T-helper 2 cell treated with Interferon-gamma antibody and Interleukin-4, amounts not matched to agents 100 ng/mL and 5 ng/mL, for 36 hours (primary cell): ENCODE measurements around the gene ABI3BP. TPM values are rescaled to one million over a fixed set of nuclear protein-coding genes. Genes with fewer than 3 reads are reported as not detected.

ENCODE experiments used
- intact Hi-C: fragments of 100-400 bp; cut with micrococcal nuclease; formaldehyde crosslinking; loops from one replicate; pipeline ENCODE4 v1.15.1; 2023
- total RNA-seq: library from RNA; stranded (reverse); gene quantifications from 2 replicates; pipeline ENCODE4 v1.2.3, GENCODE V29; 2022

Gene ABI3BP
- total RNA-seq, 1 donor from 2014 or later, result not detected

DNA sequence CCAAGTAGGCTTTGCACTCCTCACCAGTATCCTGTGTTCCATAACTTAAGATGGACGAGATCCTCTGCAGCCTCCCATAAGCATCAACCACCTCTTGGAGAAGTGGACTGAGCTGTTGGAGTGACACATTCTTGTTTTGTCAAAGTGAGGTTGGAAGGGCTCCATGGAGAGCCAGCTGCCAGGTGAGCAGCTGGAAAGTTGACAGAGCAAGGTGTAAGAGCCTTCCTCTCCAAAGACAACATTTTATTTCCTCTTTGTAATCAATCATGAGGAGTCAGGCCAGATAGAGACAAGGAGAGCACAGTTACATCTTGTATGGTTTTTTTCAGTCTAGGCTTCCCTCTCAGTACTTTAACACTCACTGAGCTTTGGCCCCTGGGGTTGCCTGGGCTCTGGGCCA lies 5.1 kb downstream of the ABI3BP start:
- intact Hi-C loops, result no loop called here

DNA sequence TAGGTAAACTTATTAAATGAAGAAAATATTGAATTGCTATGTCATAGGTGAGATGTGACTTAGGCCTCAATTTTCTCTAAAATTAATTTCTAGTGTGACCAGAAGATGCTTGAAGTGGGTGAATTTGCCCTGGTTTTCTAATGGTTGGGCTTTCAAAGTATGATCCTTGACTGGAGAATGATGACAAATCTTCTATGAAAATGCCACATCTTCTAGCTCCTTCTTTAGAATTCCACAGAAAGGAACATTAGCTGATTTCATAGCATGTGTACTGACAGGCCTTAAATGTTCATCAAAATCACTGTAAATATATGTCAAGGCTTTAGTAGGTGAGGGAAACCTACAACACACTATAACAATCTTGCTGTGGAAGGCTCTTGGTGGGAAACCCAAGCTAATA lies 8.9 kb downstream of the ABI3BP start:
- intact Hi-C loops, result no loop called here

DNA sequence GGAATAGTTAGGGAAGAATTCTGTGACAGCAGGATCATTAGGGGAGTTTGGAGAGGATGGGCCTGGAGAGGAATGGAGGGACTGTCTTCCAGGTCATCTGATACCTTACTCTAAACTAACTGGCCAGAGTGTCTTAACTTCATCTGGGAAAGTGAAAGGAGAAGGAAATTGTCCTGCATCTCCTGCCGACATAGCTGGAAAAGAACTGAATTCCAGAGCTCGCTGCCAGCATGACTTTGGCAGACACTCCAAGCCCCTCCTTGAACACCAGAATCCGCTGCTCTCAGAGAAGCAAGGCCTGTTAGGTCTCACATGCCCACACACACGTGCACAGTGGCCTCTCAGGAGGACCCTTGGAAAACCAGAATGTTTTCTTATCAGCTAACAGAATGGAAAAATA lies 10.5 kb downstream of the ABI3BP start:
- intact Hi-C loops, result no loop called here

DNA sequence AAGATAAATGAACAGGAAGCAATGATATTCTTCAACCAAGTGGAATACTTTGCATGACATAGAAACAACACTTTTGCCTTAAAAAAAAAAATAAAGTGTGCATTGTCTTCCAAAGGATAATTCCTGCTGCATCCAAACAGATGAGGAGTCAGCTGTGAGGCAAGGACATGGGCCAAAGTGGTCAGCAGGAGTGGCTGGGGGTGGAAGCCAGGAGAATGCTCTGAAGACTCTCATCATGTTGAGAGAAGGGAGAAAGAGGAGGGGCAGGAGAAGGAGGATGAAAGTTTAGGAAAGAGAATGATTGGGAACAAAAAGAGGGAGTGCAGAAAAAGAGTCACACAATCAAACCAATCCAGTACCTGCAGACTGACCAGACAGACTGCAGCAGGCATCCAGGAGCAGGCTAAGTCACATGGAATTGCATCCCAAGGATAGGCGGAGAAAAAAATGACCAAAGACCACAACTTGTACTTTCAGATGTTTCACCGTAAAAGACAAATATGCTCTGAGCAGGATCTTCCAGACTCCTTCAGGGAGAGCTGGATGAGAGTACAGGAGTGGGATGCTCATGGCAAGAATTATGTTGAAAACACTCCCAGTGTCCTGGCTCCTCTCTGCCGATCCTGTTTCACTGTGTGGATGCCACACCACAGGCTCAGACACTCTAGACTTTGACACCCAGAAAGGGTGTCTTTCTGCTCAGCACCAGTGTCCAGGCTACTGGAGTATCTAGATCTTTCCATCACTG lies 11.9 kb downstream of the ABI3BP start:
- intact Hi-C loops, result no loop called here

DNA sequence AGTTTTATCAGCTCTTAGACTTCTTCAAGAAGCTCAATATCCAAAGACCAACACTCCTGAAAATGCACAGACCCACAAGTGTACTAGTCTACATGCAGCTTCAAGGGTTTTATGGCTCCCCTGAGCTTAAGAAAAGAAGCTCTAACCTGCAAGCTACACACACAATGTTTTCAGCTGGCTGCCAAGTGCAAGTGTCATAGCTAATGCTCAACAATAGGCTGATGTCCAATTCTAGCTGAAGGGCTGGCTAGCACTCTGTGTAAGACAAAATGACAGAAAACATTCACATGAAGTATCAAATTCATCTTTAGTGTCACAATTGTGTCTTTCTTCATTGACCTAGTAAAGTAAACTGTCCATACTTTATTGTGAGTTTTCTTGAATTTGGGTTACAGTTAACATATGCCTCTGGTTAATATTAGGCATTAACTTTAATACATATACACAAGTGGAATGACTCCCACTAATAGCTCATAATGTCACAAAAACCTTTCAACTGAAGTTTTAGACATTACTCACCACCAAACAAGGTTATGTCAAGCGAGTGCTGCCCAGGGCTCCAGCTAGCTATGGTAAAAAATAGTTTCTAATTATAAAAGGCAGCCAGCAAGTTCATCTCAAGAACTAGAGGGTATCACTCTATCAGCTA lies 15.1 kb downstream of the ABI3BP start:
- intact Hi-C loops, result no loop called here

DNA sequence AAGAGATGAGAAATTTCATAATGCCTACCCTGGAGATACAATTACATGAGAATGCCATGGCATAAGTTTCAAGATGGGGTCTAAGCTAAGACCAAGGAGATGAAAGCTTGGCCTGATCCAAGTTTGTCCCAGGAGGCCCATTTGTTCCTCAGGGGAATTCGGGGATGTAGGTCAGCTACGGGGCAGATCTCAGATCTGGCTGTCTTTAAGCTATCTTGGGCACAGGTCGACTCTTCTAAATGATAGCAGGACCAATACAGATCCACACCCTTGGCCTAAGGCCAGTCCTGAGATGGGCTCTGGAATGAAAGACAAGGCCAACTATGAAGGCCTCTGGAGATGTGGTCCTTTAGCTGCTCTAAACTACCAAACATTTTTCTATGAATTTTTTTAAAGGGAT lies 16.6 kb downstream of the ABI3BP start:
- intact Hi-C loops, result no loop called here

DNA sequence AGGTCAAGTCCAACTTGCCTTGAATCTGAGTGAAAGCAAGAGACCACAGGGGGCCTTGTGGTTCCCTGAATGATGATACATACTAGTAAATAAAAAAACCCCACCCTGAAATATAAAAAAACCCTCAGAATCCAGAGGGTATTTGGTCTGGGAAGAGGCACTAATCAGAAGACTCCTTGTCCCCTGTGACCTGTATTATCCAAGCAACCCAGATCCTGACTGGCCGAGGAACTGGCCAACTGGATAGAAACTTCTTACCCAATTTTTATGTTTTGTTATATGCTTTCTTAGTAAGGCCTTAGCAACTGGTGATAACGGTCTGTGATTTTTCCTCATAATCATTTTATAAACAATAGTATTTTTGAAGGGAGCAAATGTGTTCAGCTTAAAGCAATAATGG lies 17.5 kb downstream of the ABI3BP start:
- intact Hi-C loops, result no loop called here

DNA sequence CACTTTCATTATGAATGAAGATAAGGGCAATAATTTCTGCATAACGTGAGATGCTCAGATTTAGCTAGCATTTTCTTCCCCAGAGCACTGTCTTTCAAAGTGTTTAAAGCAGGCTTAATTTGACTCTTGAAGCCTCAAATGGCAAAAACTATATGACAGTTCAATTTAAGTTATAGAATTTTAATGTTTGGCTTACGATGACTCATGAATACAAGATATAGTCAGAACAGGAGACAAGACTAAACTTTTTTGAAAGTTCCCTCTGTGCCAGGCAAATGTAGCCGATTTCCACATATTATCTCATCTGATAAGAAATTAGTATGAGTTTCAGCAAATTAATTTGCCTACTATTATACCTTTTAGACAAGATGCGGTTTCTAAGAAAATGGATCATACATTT lies 19.6 kb downstream of the ABI3BP start:
- intact Hi-C loops, result no loop called here

DNA sequence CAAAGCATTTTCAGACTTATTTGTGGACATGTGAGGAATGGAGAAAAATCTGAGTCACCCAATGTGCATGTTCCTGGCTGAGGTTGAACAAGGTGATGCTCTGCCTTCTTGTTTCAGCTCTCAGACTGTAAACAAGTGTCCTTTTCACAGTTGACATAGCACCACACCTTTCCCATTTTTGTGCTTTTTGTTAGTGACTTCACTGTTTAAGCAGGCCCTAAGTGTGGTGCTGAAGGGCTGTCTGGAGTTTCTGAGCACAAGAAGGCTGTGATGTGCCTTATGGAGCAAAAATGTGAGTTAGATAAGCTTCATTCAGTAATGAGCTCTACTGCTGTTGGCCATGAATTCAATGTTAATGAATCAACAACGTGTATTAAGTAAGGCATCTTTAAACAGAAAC lies 20.4 kb downstream of the ABI3BP start:
- intact Hi-C loops, result no loop called here

DNA sequence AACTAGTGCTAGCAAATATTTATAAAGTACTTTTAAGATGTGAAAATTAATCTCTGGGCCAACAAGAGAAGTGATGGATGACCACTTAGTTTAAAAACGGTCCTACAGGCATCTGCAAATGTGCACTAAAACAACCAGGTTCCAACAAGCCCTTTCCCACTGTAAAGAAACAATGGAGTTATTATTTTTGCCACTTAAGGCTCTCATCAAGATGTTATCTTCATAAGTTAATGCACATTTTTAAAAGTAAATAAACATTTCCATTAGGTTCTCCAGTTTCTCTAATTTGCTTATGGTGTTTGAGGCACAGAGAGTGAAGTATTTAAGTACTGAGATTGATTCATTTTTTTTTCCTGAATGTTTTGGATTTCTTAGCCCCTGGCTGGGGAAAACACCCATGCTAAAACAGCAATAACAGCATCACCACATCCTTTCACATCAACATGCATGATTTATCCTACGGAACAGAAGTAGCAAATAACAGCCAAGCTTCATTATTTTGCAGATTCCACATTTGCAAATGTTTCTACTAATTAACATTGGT lies 20.8 kb downstream of the ABI3BP start:
- intact Hi-C loops, result no loop called here

DNA sequence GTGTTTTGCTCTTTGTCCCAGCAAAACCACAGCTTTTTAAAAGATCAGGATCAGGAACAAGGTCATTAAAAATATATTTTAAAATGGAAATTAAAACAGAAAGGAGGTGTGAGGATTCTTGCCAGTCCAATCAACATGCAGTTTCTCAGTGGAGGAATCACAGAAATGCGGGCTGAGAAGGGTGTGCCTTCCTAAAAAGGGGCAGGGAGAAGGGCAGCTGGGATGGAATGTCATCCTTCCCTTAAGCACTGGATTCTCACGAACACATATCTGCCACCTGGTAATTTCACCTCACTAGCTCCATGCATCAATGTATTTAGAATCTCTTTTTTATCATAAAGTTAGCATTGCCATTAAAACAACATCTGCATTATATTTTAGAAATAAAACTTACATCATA lies 21.4 kb downstream of the ABI3BP start:
- intact Hi-C loops, result no loop called here

DNA sequence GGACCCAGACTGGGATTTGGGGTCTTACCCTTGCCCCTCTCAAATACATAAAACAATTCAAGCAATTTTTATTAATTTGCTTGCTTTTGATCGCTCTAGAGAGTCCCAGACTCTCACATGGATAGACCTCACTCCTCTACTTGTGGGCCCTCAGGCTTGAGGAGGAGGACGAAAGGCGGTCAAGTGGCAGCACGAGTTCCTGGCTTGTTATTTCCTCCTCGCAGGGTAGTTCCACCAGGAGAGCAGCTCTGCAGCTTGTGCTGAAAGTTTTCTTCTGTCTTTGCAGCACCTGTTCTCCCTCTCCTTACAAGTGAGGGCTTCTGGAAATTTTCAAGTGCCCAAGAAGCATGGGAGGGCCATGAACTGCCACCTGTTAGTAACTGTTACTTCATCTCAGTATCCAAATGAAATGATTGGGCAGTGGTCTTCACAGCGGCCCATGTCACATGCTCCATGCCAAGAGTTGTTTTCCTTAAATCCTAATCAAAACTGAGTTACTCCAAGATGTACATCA lies 22.7 kb downstream of the ABI3BP start:
- intact Hi-C loops, result no loop called here

DNA sequence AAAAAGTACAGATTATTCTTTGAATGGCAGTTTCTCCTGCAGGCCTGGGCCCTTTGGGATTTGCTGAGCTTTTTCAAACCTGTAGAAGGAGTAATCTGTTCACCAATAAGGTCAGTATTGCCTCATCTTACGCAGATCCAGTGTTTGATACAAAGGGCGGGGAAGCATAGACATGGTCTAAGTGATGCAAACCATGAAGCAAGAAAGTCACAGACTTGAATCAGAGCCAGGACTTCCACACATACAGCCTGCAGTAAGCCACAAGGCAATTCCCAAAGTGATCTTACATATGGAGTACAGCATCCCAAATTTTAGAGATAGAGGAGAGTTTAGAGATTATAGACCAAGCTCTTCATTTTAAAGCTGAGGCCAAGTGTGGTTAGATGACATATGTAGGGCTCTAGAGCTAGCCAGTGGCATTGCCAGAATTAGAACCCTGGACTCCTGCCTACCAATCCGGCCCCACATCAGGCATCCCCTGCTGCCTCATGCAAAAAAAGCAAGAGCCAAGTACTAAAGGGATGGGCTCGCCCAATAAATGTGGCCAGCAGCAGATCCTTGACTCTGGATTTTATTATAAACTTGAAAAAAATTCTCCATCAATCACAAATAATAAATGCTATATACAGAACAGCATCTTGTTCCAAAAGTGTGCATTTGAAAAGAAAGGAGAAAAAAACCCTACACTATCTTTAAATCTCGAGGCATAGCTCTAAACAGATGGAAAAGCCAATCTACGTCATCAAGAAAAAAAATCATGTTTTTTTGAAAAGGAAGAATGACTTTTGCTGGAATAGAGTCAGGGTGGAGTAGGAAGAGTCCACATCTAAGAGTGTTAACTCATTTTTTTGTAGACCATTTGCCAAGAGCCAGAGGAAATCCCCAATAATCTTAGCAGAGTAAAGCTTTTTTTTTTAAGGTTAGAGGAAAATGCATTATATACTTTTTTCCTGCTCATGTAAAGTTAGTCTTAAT lies 24.0 kb downstream of the ABI3BP start:
- intact Hi-C loops, result no loop called here

DNA sequence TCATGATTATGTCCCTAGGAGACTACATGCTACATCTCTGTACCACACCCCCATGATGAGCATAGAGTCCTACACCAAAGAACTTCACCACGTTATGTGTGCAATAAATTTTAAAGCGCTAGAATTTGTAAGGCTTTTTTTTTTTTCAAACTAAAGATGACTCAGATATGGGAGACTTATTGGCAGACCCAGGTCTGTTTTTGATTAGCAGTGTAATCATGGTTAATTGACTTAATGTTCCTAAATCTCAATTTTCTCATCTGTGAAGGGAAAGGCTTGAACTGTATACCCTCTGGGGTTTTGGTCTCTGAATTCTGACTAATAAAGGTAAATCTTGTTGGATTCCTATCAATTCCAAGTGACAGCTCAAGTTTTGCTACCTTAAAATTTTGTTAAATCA lies 26.4 kb downstream of the ABI3BP start:
- intact Hi-C loops, result no loop called here

DNA sequence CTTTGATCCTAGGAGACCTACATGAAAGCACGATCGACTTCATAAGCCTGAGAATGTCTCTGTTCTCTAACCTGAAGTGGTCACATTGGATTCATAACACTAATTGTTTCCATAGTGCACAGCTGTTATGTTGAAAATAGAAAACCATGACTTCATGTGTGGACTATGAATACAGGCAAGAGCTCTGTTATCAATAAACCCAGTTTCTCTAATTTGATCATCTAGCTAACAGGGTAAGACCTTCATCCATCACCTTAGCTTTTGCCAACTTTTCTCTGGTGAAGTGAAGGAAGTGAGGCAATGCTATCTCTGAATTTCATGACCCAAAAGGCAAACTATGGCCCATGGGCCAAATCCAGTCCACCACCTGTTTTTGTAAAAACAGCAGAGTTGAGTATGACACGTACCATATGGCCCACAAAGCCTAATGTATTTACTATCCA lies 27.2 kb downstream of the ABI3BP start:
- intact Hi-C loops, result no loop called here

DNA sequence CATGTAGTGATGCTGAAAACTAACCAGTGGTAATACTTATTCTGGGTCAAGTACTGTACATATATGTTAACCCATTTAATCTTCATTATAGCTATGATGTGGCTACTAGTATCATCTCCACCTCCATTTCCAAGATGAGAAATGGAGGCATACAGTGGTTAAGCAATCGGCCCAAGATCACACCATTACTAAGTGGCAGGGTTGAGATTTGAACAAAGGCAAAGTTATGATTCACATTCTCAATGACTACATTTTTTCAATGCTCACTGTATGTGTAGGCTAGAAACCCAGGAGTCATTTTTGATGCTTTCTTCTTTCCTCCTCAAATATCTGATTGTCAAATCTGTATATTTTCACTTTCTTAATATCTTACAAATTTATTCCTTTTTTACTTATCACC lies 30.2 kb downstream of the ABI3BP start:
- intact Hi-C loops, result no loop called here

DNA sequence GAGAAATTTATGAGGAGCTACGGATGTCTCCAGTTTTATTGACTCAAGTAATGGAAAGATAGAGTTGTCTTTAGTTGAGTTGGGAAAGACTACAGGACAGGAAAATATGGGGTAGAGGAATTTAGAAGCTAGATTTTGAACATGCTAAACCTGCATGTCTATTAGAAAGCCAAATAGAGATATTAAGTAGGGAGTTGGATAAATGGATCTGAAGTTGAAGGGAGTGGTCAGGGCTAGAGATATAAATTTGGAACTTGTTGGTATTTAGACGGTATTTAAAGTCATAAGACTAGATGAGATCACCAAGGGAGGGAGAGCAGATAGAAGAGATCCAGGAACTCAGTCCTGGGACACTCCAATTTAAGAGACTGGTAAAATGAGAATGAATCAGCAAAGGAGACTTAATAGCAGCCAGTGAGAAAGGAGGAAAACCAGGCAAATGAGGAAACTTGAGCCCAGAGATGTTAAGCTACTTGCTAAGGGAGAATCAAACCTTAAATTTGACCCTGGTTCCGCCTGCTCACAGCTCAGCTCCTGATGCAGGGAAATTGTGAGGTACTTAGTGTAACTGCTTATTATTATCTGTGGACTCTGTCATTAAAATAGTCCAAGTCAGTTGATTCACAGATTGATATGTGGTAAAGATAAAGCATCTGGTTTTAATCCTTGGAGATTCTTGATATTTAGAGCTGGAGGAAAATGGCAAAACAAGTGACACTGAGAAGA lies 35.8 kb downstream of the ABI3BP start:
- intact Hi-C loops, result no loop called here

DNA sequence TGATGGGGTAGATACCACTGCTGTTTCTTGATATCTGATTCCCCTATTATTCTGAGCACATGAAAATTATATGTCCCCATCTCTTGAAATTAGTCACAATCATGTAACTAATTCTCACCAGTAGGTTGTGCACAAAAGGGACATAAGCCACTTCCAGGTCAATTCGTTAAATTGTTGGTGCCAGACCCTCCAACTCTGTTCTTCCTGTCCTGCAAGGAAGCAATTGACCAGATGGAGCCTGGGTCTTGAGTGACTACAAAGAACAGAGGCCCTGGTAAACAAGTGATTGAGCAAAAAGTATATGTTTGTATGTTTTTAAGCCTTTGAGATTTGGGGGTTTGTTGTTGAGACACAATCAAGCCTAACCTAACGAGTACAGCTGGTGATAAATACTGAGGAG lies 36.9 kb downstream of the ABI3BP start:
- intact Hi-C loops, result no loop called here

DNA sequence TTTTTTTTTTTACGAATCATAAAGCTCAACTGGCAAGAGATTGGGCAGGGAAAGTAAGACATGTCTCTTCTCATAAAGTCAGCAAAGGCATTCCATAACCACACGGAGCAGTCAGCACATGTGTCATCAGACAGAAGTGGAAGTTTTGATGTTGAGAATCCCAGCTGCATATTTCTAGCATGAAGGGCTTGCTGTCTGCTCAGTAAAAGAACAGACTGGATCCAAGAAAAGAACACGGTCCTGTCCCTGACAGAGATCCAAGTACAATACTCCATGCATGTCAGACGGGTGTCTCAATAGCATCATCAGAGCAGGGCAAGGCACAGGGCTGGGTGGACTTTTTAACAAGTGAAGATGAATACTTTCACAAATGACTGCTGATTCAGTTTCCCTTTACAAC lies 38.2 kb downstream of the ABI3BP start:
- intact Hi-C loops, result no loop called here

DNA sequence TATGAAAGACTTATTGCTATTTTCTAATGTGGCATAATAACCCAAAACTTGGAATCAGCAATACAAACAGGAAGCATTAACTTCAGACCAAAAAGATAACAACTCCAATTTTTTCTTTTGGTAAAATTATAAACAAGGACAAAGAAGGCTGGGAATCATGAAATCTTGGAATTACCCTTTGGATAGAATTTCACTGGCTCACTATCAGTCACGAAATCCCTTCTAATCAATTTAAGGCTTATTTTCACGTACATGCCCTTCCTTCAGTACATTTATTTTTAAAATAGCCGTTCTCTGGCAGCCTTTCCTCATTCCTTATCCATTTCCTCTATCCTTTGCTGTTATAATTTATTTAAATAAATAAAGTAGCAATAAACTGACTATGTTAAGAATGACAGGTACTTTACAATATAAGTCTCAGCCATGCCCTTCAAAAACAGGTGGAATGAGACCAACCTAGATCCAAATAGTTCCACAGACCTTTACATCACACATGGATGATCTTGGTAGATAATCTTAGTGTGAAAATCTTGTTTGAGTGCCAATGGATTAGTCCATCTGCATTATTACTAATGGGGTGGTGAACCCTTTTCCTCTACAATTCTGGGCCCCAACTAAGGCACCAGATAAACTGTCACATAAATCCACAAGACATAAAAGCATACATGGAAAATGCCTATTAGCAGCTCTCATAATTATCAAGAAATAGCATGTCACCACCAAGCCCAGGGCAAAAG lies 38.9 kb downstream of the ABI3BP start:
- intact Hi-C loops, result no loop called here
